Fibroblast of pulmonary artery (primary cell): ENCODE measurements around the gene C5AR2.

Experiments used
- DNase-seq: peaks from one replicate; pipeline ENCODE4 v3.0.0-alpha.2; 2010; ENCODE audit warnings: low read depth
- H3K4me3 ChIP-seq: replicated peaks from 2 replicates; pipeline ENCODE4 v1.5.1; 2011; ENCODE audit warnings: low read depth, mild to moderate bottlenecking, control low read depth, low read length, moderate library complexity
- TF ChIP-seq, protein P1 (sequence below): IDR thresholded peaks from 2 replicates; pipeline ENCODE4 v1.5.1; 2011; ENCODE audit warnings: mild to moderate bottlenecking, control low read depth, low read length, inconsistent platforms; ENCODE audit errors: missing control alignments

Gene C5AR2

DNA sequence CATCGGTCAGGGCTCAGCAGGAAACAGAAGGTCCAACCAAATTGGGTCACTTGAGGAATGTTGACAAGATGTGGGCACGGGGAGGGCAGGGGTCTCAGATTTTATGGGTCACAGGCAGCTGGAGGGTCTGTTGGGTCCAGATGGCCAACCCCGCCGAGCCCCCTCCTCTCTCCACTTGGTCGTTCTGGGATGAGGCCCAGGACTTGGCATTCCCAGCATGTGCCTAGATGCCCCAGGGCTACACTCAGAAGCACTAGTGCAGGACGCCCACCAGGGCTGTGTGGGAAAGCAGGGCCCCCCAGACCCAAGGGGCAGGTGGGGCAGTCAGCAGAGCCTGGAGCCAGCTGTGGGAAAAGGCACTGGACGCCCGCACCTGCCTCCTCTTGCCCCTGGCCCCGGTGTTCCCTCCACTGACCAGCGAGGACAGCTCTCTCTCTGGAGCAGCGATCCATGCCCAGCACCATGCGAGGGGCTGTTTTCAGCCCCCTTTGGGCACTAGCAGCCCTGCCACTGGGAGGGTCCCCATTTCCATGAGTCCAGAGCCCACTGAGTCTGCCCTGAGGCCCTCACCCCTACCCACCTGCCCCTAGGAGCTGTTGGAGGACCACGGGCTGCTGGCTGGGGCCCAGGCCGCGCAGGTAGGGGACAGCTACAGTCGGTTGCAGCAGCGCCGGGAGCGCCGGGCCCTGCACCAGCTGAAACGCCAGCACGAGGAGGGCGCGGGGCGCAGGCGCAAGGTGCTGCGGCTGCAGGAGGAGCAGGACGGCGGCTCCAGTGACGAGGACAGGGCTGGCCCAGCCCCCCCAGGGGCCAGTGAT, 43.1 kb downstream of the C5AR2 start:
- TF ChIP-seq, protein P1, sequence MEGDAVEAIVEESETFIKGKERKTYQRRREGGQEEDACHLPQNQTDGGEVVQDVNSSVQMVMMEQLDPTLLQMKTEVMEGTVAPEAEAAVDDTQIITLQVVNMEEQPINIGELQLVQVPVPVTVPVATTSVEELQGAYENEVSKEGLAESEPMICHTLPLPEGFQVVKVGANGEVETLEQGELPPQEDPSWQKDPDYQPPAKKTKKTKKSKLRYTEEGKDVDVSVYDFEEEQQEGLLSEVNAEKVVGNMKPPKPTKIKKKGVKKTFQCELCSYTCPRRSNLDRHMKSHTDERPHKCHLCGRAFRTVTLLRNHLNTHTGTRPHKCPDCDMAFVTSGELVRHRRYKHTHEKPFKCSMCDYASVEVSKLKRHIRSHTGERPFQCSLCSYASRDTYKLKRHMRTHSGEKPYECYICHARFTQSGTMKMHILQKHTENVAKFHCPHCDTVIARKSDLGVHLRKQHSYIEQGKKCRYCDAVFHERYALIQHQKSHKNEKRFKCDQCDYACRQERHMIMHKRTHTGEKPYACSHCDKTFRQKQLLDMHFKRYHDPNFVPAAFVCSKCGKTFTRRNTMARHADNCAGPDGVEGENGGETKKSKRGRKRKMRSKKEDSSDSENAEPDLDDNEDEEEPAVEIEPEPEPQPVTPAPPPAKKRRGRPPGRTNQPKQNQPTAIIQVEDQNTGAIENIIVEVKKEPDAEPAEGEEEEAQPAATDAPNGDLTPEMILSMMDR, result no peak
- no peak for DNase-seq
- H3K4me3 ChIP-seq, result no peak overlapping the region

DNA sequence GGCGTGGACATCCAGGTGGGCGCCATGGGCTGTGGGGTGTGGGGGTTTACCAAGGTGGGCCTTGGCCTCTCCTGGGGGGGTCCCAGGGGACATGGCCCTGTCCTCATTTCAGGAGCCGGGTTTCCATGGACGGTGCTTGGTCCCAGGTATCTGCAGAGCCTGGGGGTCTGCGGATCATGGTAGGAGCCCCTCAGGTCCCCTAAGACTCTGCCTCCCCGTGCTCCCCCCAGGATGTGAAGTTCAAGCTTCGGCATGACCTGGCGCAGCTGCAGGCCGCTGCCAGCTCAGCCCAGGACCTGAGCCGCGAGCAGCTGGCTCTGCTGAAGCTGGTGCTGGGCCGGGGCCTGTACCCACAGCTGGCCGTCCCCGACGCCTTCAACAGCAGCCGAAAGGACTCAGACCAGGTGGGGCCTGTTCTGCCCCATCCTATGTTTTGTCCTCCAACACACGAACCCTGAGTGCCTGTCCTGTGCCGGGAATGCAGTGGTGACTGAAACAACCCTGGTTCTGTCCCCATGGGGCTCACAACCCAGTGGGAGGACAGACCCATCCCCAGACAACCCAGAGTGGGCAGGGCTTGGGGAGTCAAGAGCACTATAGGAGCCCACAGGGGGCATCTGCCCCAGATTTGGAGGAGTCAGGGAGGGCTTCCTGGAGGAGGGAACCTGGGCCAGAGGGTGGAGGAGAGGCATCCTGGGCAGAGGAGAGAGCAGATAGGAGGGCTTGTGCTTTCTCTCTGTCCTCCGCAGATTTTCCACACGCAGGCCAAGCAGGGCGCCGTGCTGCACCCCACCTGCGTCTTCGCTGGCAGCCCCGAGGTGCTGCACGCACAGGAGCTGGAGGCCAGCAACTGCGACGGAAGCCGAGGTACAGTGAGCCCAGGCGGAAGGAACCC, 44.0 kb downstream of the C5AR2 start:
- TF ChIP-seq, protein P1, result no peak
- H3K4me3 ChIP-seq, result no peak overlapping the region
- no peak for DNase-seq

DNA sequence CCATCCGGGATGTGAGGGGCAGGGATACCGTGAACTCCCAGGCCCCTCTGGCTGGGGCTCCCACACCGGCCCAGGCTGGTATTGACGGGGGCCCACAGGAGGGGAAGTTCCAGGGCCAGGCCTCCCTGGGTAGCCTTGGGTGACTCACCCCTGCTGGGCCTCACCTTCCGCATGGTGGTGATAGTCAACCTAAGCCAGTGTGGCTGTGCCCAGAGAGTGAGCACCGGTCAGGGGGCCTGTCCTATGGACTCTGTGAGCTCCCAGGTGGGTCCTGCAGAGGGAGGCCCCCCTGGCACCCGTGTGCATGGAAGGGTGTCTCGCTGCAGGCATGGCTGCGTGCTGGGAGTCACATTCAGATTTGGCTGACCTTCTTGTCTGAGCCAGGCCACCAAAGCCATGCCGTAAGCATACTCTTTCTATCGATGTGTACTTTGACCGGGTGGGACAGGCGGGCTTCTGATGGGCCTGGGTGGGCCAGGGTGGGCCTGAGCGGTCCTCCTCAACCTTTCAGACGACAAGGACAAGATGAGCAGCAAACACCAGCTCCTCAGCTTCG, 44.7 kb downstream of the C5AR2 start:
- no peak for DNase-seq
- H3K4me3 ChIP-seq, result no peak overlapping the region
- TF ChIP-seq, protein P1, result no peak

DNA sequence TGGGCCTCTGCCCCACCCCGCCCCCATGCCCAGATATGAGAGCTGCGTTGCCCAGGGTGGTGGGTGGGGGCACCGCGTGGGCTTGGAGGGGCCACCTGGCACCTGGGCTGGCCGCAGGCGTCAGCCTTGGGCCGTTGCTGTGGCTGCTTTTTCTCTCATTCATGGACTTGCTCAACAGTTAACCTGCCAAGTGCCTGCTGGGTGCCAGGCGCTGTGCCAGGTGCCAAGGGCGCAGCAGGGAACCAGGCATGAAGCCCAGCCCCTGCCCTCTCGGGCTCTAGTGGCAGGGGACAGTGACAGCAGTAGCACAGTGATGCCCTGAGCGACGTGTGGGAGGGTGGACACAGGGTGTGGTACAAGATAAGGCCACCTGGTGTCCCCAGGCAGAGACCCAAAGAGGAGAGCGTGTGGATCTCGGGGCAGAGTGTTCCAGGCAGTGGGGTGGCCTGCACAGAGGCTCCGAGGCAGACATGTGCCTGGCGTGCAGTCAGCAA, 45.3 kb downstream of the C5AR2 start:
- TF ChIP-seq, protein P1, result no peak
- no peak overlapping the region for H3K4me3 ChIP-seq
- DNase-seq, result no peak

DNA sequence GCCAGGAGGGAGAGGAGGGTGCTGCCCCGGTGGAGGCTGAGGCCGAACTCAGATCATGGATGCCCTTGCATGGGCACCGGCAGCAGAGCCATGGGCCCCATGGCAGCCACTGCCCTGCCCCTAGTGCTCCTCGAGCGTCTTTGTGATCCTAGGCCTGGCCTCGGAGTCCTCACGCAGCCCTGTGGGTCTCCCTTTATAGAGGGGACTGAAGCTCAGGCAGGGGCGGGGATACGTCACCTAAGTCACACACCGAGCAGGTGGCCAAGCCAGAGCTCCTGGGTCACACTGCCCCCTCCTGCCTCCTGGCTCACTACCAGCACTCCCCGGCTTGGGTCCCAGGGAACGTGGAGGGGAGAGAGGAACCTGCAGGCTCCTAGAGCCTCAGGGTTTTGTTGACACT, 45.8 kb downstream of the C5AR2 start:
- H3K4me3 ChIP-seq, result no peak overlapping the region
- TF ChIP-seq, protein P1, result no peak
- no peak for DNase-seq

DNA sequence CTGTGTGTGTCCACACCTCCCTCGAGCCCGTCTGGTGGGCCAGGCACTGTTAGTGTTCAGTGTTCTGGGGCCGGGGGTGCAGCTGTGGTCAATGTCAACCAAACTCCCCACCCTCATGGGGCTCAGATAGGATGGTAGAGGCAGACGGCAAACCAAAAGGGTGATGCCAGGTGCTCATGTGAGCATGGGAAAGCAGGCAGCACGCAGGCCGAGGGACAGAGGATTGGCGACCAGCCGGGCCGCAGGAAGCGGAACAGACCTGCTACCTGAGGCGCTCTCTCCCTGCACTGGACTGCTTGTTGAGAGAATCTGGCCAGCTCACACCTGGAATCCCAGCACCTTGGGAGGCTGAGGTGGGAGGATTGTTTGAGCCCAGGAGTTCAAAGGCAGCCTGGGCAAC, 46.3 kb downstream of the C5AR2 start:
- TF ChIP-seq, protein P1, result no peak
- DNase-seq, result no peak
- no peak overlapping the region for H3K4me3 ChIP-seq
